Hepatocyte (in vitro differentiated cells): Measurements from ENCODE around the gene COQ6. TPM values are rescaled to one million over a fixed set of nuclear protein-coding genes. Genes with fewer than 3 reads are reported as not detected.
"Not testable (repeated sequence)": the region's sequence is repeated elsewhere in the genome, so short reads cannot be mapped to it uniquely, and the experiment has no call there.

Experiments
- DNase-seq: peaks from one replicate; pipeline ENCODE4 v3.0.0-alpha.2; 2016; ENCODE audit warnings: low spot score
- H2AFZ ChIP-seq: fragments of 200-600 bp; sonication (generic); 2 replicates; pipeline ENCODE4 v1.6.0; 2016; ENCODE audit warnings: antibody characterized with exemption, mild to moderate bottlenecking
- H3K27ac ChIP-seq: fragments of 200-600 bp; sonication (generic); 2 replicates; pipeline ENCODE4 v1.5.1; 2016; ENCODE audit warnings: mild to moderate bottlenecking
- H3K27me3 ChIP-seq: fragments of 200-600 bp; sonication (generic); 2 replicates; pipeline ENCODE4 v1.6.1; 2016
- H3K36me3 ChIP-seq: fragments of 200-600 bp; sonication (generic); replicated peaks from 2 replicates; pipeline ENCODE4 v1.5.1; 2016; ENCODE audit warnings: low read depth; ENCODE audit not compliant: insufficient read depth
- H3K4me1 ChIP-seq: fragments of 200-600 bp; sonication (generic); 2 replicates; pipeline ENCODE4 v1.5.1; 2016; ENCODE audit warnings: mild to moderate bottlenecking, moderate library complexity; ENCODE audit not compliant: insufficient read depth
- H3K4me2 ChIP-seq: fragments of 200-600 bp; sonication (generic); 2 replicates; pipeline ENCODE4 v1.6.0; 2016
- H3K4me3 ChIP-seq: fragments of 200-600 bp; sonication (generic); 2 replicates; pipeline ENCODE4 v1.5.1; 2016; ENCODE audit warnings: mild to moderate bottlenecking
- H3K79me2 ChIP-seq: fragments of 200-600 bp; sonication (generic); 2 replicates; pipeline ENCODE4 v1.6.0; 2017; ENCODE audit warnings: mild to moderate bottlenecking
- H3K9me2 ChIP-seq: fragments of 200-600 bp; sonication (generic); replicated peaks from 2 replicates; pipeline ENCODE4 v1.6.0; 2017; ENCODE audit warnings: mild to moderate bottlenecking; ENCODE audit not compliant: insufficient read depth
- H3K9me3 ChIP-seq: fragments of 200-600 bp; sonication (generic); 2 replicates; pipeline ENCODE4 v1.5.1; 2016; ENCODE audit warnings: low read depth, mild to moderate bottlenecking
- H4K20me1 ChIP-seq: fragments of 200-600 bp; sonication (generic); 2 replicates; pipeline ENCODE4 v1.6.0; 2016; ENCODE audit warnings: mild to moderate bottlenecking; ENCODE audit not compliant: insufficient read depth, poor library complexity, severe bottlenecking
- CTCF ChIP-seq: fragments of 200-600 bp; sonication (generic); IDR thresholded peaks from 2 replicates; pipeline ENCODE4 v1.5.1; 2016; ENCODE audit warnings: antibody characterized with exemption, mild to moderate bottlenecking; ENCODE audit not compliant: poor library complexity
- EZH2 ChIP-seq: fragments of 200-600 bp; sonication (generic); IDR thresholded peaks from 2 replicates; pipeline ENCODE4 v1.6.1; 2016; ENCODE audit warnings: antibody characterized with exemption, mild to moderate bottlenecking, borderline replicate concordance
- EZH2phosphoT487 ChIP-seq: fragments of 200-600 bp; sonication (generic); IDR thresholded peaks from one replicate; pipeline ENCODE4 v1.6.1; 2018; ENCODE audit warnings: antibody characterized with exemption, mild to moderate bottlenecking, low read depth, moderate library complexity; ENCODE audit not compliant: unreplicated experiment, severe bottlenecking
- WGBS: methylation state at CpG from one replicate; pipeline ENCODE4 v1.1.6; 2016; ENCODE audit warnings: low lambda C conversion rate; ENCODE audit errors: missing lambda C conversion rate; 5-methylcytosine and 5-hydroxymethylcytosine counted together
- polyA plus RNA-seq: library from polyadenylated mRNA; unstranded; fragments of >200 nt; fragmentation: Nextera tagmentation; extraction: Ambion mirVana; gene quantifications from 2 replicates; pipeline ENCODE4 v1.2.1, GENCODE V29; 2016
- total RNA-seq: library from RNA; depleted of rRNA; stranded (reverse); fragments of >200 nt; gene quantifications from 2 replicates; pipeline ENCODE4 v1.2.3, GENCODE V29; 2014

Gene COQ6
- total and polyA plus RNA-seq, 2 experiments from 2014 or later: 18.7 to 24.7 TPM

DNA sequence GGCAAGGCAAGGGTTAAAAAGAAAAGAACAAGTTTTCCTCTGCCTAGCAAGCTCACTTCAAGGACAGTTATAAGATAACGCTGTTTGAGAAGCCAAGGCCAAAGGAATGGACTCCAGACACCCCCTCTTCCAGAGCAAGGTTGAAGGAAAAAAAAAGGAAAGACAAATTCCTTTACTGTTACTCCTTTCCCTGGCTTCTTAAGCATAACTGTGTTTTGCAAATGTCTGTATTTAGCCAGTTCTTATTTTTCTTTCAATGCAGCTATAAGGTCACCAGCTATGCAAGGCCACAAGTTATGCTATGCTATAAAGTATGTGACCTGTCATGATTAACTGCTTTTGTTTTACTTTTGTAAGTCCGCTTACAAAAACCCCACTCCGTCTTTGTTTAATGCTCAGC is 36.8 kb upstream of the COQ6 start:
- Histone ChIP-seq H3K4me3 (no peak overlapping the region), H3K4me2 (peak overlapping the region; percentile 18), H2AFZ (no peak overlapping the region), H3K4me1 (no peaks in the 10 kb centered on the region), H3K36me3 (no peaks in the 10 kb centered on the region), H3K27me3 (no peaks in the 10 kb centered on the region), H4K20me1 (no peaks in the 10 kb centered on the region), H3K9me2 (no peaks in the 10 kb centered on the region), H3K79me2 (peaks cover 35% of the 10 kb centered on the region), H3K9me3 (no peaks in the 10 kb centered on the region), H3K27ac (peak overlapping the region; percentile 10)
- 62% methylated on average over 3 of the region's 3 CpGs for WGBS
- DNase-seq: peak; percentile 16
- TF ChIP-seq EZH2 (no peak), EZH2phosphoT487 (no peak), CTCF (no peak)

- Histone ChIP-seq H2AFZ (no peak overlapping the region), H3K9me2 (no peaks in the 10 kb centered on the region), H3K4me2 (no peak overlapping the region), H3K4me3 (no peak overlapping the region), H3K27me3 (no peaks in the 10 kb centered on the region), H3K9me3 (no peaks in the 10 kb centered on the region), H3K4me1 (no peaks in the 10 kb centered on the region), H3K27ac (no peak overlapping the region), H3K79me2 (peaks cover 46% of the 10 kb centered on the region), H4K20me1 (no peaks in the 10 kb centered on the region), H3K36me3 (no peaks in the 10 kb centered on the region)
- no peak for TF ChIP-seq EZH2phosphoT487
- TF ChIP-seq CTCF: no peak
- no peak for TF ChIP-seq EZH2
- 91% methylated on average over 6 of the region's 6 CpGs for WGBS
- no peak for DNase-seq
These were observed 33.8 kb upstream of the COQ6 start for GRCh38 chr14:73916324-73916723.

DNA sequence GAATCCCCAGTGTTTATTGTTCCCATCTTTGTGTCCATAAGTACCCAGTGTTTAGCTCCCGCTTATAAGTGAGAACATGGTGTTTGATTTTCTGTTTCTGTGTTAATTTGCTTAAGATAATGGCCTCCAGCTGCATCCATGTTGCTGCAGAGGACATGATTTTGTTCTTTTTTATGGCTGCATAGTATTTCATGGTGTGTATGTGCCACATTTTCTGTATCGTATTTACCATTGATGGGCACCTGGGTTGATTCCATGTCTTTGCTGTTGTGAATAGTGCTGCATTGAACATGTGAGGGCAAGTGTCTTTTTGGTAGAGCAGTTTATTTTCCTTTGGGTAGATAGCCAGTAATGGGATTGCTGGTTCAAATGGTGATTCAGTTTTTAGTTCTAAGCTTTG is 30.6 kb upstream of the COQ6 start:
- not testable (repeated sequence) for H3K27ac ChIP-seq, H3K4me2 ChIP-seq, H4K20me1 ChIP-seq, H3K4me3 ChIP-seq, DNase-seq, H3K9me2 ChIP-seq, H3K9me3 ChIP-seq, H3K27me3 ChIP-seq, H3K36me3 ChIP-seq, H3K4me1 ChIP-seq, H2AFZ ChIP-seq
- 93% methylated on average over 2 of the region's 2 CpGs for WGBS
- peaks cover 39% of the 10 kb centered on the region for H3K79me2 ChIP-seq

GRCh38 chr14:73924337-73924736 is 25.8 kb upstream of the COQ6 start:
- WGBS: 97% methylated on average over 3 of the region's 5 CpGs
- peaks cover 9% of the 10 kb centered on the region for H3K36me3 ChIP-seq

More at GRCh38 chr14:73924337-73924736, 25.8 kb upstream of the COQ6 start:
- Histone ChIP-seq H2AFZ (no peak overlapping the region), H4K20me1 (no peaks in the 10 kb centered on the region), H3K4me3 (no peak overlapping the region), H3K4me1 (no peaks in the 10 kb centered on the region), H3K4me2 (no peak overlapping the region), H3K27me3 (no peaks in the 10 kb centered on the region), H3K79me2 (peaks cover 8% of the 10 kb centered on the region), H3K9me2 (no peaks in the 10 kb centered on the region), H3K9me3 (no peaks in the 10 kb centered on the region), H3K27ac (no peak overlapping the region)
- no peak for TF ChIP-seq EZH2
- no peak for TF ChIP-seq EZH2phosphoT487
- no peak for TF ChIP-seq CTCF
- DNase-seq: no peak
